Adrenal gland (tissue), 12 donors: Measurements from ENCODE around the gene GPR142. TPM values are rescaled to one million over a fixed set of nuclear protein-coding genes. Genes with fewer than 3 reads are reported as not detected.

ENCODE experiments used
- DNase-seq, 7 donors: peaks; one replicate each; pipeline ENCODE4 v3.0.0-alpha.2; 2019 to 2020
- H3K27ac ChIP-seq, 5 donors: fragments of 200-600 bp; sonication (generic) in 4 of 5; 1 replicate in 3 of 5; 2 replicates in 2 of 5; pipeline versions ENCODE4 v1.5.1 to v1.8.0; 2016 to 2020; ENCODE audit warnings: mild to moderate bottlenecking in 1 of 5
- H3K27me3 ChIP-seq: fragments of 200-600 bp; 2 replicates; pipeline ENCODE4 v1.8.0; 2021
- H3K36me3 ChIP-seq, 2 donors: fragments of 200-600 bp; replicated peaks in 1 of 2; 1 replicate in 1 of 2; 2 replicates in 1 of 2; pipeline versions ENCODE4 v1.5.1 to v1.8.0; 2018 to 2022
- H3K4me1 ChIP-seq, 2 donors: fragments of 200-600 bp; replicated peaks in 1 of 2; 1 replicate in 1 of 2; 2 replicates in 1 of 2; pipeline versions ENCODE4 v1.5.1 to v1.8.0; 2018 to 2021
- H3K4me3 ChIP-seq, 4 donors: fragments of 200-600 bp; sonication (generic) in 3 of 4; one replicate each; pipeline ENCODE4 v1.5.1; 2016 to 2018
- H3K9me3 ChIP-seq, 3 donors: fragments of 200-600 bp; sonication (generic) in 1 of 3; replicated peaks in 1 of 3; 1 replicate in 2 of 3; 2 replicates in 1 of 3; pipeline versions ENCODE4 v1.5.1 to v1.8.0; 2016 to 2021
- POLR2A ChIP-seq, 2 donors: fragments of 450-650 bp; IDR thresholded peaks; one replicate each; pipeline ENCODE4 v1.6.1; 2017; ENCODE audit warnings: antibody characterized with exemption in 2 of 2, mild to moderate bottlenecking in 2 of 2, moderate library complexity in 1 of 2
- WGBS, 4 donors: extraction: QIAGEN DNeasy Blood & Tissue Kit in 2 of 4; methylation state at CpG; one replicate each; pipeline versions ENCODE4 v1.1.5 to v1.1.7; 2013 to 2017; 5-methylcytosine and 5-hydroxymethylcytosine counted together
- intact Hi-C, 2 donors: fragments of 100-400 bp; cut with DNase I; formaldehyde crosslinking; loops; one replicate each; pipeline versions ENCODE4 v1.14.1 to v1.15.0; 2022 to 2023
- polyA plus RNA-seq, 3 donors: library from polyadenylated mRNA; stranded (reverse); fragments of 200-250 nt in 2 of 3; fragments of 350-450 nt in 1 of 3; fragmentation: Illumina TruSeq in 1 of 3; extraction: RNeasy Lipid Tissue Mini Kit (QIAGEN cat#74804) in 1 of 3; gene quantifications; one replicate each; pipeline ENCODE4 v1.2.3, GENCODE V29; 2013 to 2014
- total RNA-seq, 9 donors: library from RNA; depleted of rRNA in 4 of 9; stranded (reverse); fragments of >200 nt in 4 of 9; fragments of 120-200 nt in 1 of 9; fragmentation: NEBNext Ultra II Directional in 1 of 9; extraction: Animal tissue kit (Norgen Biotek cat#: 25700) in 1 of 9; gene quantifications; one replicate each; pipeline versions ENCODE4 v1.1.0 to v1.2.4, GENCODE V29; 2013 to 2023
- TF ChIP-seq, protein P1 (sequence below), 6 experiments: fragments of 450-650 bp in 4 of 6; fragments of 200-600 bp in 2 of 6; sonication (generic) in 1 of 6; IDR thresholded peaks; 1 replicate in 5 of 6; 2 replicates in 1 of 6; pipeline versions ENCODE4 v1.5.1 to v1.8.0; 2016 to 2021; ENCODE audit warnings: antibody characterized with exemption in 6 of 6, mild to moderate bottlenecking in 2 of 6, moderate library complexity in 1 of 6
- donor health status: healthy with polysubstance abuse.
- donor health status: Bipolar disorder and iron deficiency.
- donor health status: DM: yes; HTN: yes; CAD: no.
- donor health status: DM: no; HTN: no; CAD: no.
- donor health status: DM: no; HTN: no; CAD: no.
- donor health status: DM: yes; HTN: yes; CAD: no.

Gene GPR142
- total and polyA plus RNA-seq, 12 donors = 0.13 TPM; not detected in 11

DNA sequence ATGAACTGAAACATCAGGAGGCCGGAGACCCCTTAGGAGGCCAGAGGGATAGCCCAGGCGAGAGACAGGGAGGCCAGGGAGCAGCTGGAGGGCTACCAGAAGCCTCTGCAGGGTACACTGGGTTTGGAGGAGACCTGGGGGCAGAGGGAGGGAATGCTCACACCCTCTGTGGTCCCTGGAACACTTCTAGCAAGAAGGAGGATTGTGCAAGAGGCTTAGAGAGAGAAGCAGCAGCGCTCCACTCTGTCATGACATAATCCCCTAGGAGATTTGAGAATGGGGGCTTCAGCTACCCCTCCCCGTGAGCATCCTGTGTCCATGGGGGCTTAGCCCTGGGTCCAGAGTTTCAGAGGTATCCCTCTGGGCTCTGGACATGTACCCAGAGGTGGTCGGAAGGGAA lies 15.8 kb downstream of the GPR142 start:
- Histone ChIP-seq H3K36me3 (no peaks in the 10 kb centered on the region), H3K4me1 (peaks cover 7 to 10% of the 10 kb centered on the region in 2 donors), H3K4me3 (no peak overlapping the region), H3K27me3 (no peaks in the 10 kb centered on the region), H3K9me3 (no peaks in the 10 kb centered on the region), H3K27ac (no peak overlapping the region)
- no peak for DNase-seq
- intact Hi-C loops = no loop called here
- WGBS, 4 donors = 83 to 91% (median 87%) methylated on average over 4 to 5 of the region's 5 CpGs
- TF ChIP-seq, protein P1, sequence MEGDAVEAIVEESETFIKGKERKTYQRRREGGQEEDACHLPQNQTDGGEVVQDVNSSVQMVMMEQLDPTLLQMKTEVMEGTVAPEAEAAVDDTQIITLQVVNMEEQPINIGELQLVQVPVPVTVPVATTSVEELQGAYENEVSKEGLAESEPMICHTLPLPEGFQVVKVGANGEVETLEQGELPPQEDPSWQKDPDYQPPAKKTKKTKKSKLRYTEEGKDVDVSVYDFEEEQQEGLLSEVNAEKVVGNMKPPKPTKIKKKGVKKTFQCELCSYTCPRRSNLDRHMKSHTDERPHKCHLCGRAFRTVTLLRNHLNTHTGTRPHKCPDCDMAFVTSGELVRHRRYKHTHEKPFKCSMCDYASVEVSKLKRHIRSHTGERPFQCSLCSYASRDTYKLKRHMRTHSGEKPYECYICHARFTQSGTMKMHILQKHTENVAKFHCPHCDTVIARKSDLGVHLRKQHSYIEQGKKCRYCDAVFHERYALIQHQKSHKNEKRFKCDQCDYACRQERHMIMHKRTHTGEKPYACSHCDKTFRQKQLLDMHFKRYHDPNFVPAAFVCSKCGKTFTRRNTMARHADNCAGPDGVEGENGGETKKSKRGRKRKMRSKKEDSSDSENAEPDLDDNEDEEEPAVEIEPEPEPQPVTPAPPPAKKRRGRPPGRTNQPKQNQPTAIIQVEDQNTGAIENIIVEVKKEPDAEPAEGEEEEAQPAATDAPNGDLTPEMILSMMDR (IDR thresholded peaks at IDR 0.05) = no peak
- no peak for TF ChIP-seq POLR2A (IDR thresholded peaks at IDR 0.05)

DNA sequence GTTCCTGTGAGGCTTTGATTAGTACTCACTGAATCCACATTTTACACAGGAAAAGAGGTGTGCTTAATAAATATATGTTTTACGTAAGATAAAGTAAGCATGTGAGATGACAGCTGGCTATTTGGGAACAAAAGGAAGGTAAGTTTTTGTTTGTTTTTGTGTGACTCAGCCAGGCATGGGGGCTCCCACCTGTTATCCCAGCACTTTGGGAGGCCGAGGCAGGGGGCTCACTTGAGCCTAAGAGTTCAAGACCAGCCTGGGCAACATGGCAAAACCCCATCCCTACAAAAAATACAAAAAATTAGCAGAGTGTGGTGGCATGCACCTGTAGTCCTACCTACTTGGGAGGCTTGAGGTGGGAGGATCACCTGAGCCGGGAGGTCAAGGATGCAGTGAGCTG lies 17.9 kb downstream of the GPR142 start:
- DNase-seq = no peak
- Histone ChIP-seq H3K9me3 (no peaks in the 10 kb centered on the region), H3K27me3 (no peaks in the 10 kb centered on the region), H3K36me3 (no peaks in the 10 kb centered on the region), H3K4me3 (no peak overlapping the region), H3K27ac (no peak overlapping the region), H3K4me1 (peaks cover 0 to 5% of the 10 kb centered on the region in 2 donors)
- TF ChIP-seq POLR2A (IDR thresholded peaks at IDR 0.05) = no peak
- TF ChIP-seq, protein P1 (IDR thresholded peaks at IDR 0.05) = no peak
- WGBS, 4 donors = 92 to 97% (median 95%) methylated on average over 3 of the region's 3 CpGs
- intact Hi-C loops = no loop called here

GRCh38 chr17:74386386-74386785 lies 19.1 kb downstream of the GPR142 start:
- WGBS, 4 donors = 13 to 36% (median 30%) methylated on average over 8 of the region's 8 CpGs
- H3K4me1 ChIP-seq = peaks cover 0 to 5% of the 10 kb centered on the region in 2 donors
- no peaks in the 10 kb centered on the region for H3K36me3 ChIP-seq
- peak overlapping the region in 1 of 5 donors; percentile 63 for H3K27ac ChIP-seq
- intact Hi-C loops = no loop called here
- H3K4me3 ChIP-seq = no peak overlapping the region
- H3K9me3 ChIP-seq = no peaks in the 10 kb centered on the region
- peak in 6 of 7 donors; percentile 45 to 73 (median 58) for DNase-seq
- H3K27me3 ChIP-seq = no peaks in the 10 kb centered on the region
- TF ChIP-seq, protein P1 (IDR thresholded peaks at IDR 0.05) = no peak
- no peak for TF ChIP-seq POLR2A (IDR thresholded peaks at IDR 0.05)

DNA sequence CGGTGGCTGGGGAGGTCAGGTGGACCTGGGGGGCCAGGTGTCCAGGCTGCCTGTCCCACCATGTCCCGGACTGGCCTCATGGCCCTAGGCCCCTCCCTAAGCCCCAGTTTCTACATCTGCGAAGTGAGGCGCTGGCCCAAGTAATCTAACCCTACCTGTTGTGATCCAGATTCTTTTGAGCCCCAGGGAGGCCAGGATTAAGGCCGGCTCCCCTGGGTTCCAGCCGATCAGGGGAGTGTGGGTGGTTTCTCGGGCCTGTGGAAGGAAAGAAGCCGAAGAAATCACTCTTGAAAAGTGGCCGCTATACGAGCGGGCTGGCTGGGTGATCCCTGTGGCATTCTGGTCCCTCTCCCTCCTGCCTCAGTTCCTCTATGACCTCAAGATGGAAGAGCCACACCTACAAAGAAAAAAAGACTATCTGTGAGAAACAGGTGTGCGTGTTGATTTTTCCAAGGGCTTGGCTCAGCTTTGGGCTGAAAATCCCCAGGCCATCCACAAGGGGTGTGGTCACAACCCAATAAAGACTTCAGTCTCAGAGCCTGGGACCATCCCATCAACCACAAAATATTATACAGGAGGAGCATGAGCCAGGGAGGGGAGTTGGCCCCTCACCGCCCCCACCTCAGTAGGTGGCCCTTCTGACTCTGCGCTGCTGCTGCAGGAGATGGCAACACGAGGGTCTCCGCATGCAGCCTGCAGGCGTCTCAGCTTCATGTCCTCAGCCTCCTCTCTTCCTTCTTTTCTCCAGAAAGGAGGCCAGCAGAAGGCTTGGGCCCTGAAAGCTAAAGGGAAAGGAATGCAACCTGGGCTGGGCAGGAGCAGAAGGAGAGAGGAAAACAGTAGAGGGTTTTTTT lies 20.3 kb downstream of the GPR142 start:
- DNase-seq = no peak
- intact Hi-C loops = no loop called here
- no peaks in the 10 kb centered on the region for H3K9me3 ChIP-seq
- no peaks in the 10 kb centered on the region for H3K27me3 ChIP-seq
- no peak overlapping the region for H3K4me3 ChIP-seq
- WGBS, 4 donors = 81 to 90% (median 87%) methylated on average over 15 to 17 of the region's 17 CpGs
- H3K4me1 ChIP-seq = peaks cover 0 to 5% of the 10 kb centered on the region in 2 donors
- TF ChIP-seq POLR2A (IDR thresholded peaks at IDR 0.05) = no peak
- TF ChIP-seq, protein P1 (IDR thresholded peaks at IDR 0.05) = no peak
- no peak overlapping the region for H3K27ac ChIP-seq
- no peaks in the 10 kb centered on the region for H3K36me3 ChIP-seq
